GM18858 (cell line): ENCODE results near the gene EGFL8.

Source experiments
- ATAC-seq: cut with Tn5 transposase; IDR thresholded peaks from one replicate; pipeline ENCODE4 v1.9.1; 2021; ENCODE audit not compliant: unreplicated experiment

EGFL8 gene

GRCh38 chr6:32167154-32167760 lies 2.9 kb downstream of the EGFL8 start:
- ATAC-seq = no peak

- no peak for ATAC-seq
Measured at GRCh38 chr6:32167761-32168262, 3.4 kb downstream of the EGFL8 start.

GRCh38 chr6:32168350-32168749 lies 4.0 kb downstream of the EGFL8 start:
- no peak for ATAC-seq

GRCh38 chr6:32168807-32169591 lies 4.6 kb downstream of the EGFL8 start:
- no peak for ATAC-seq

GRCh38 chr6:32170294-32170693 lies 5.9 kb downstream of the EGFL8 start:
- ATAC-seq = no peak

- no peak for ATAC-seq
Measured at GRCh38 chr6:32171234-32171633, 6.8 kb downstream of the EGFL8 start.

GRCh38 chr6:32173051-32173727 lies 8.8 kb downstream of the EGFL8 start:
- no peak for ATAC-seq

GRCh38 chr6:32174416-32174815 lies 10.0 kb downstream of the EGFL8 start:
- no peak for ATAC-seq

- no peak for ATAC-seq
Measured at GRCh38 chr6:32175322-32175710, 10.9 kb downstream of the EGFL8 start.

- ATAC-seq = no peak
Measured at GRCh38 chr6:32175711-32176475, 11.5 kb downstream of the EGFL8 start, which contains the start of gene AGPAT1. TSS of gene AGPAT1 (minus strand) at chr6:32176084. CDS start at chr6:32171496, 4,588 bp downstream.

- no peak for ATAC-seq
Measured at GRCh38 chr6:32176476-32177182, 12.2 kb downstream of the EGFL8 start.

- no peak for ATAC-seq
Measured at GRCh38 chr6:32177183-32177787, 12.9 kb downstream of the EGFL8 start.

GRCh38 chr6:32177788-32178546 lies 13.6 kb downstream of the EGFL8 start, which contains the start of gene RNF5:
TSS of gene RNF5 (plus strand) at chr6:32178405. CDS start at chr6:32178512, 107 bp downstream.
- ATAC-seq = peak; percentile 66

GRCh38 chr6:32178547-32179440 lies 14.4 kb downstream of the EGFL8 start:
- no peak for ATAC-seq

GRCh38 chr6:32179766-32180405 lies 15.5 kb downstream of the EGFL8 start:
- ATAC-seq = no peak

GRCh38 chr6:32181148-32181702 lies 16.8 kb downstream of the EGFL8 start:
- no peak for ATAC-seq

- no peak for ATAC-seq
Measured at GRCh38 chr6:32181915-32182529, 17.6 kb downstream of the EGFL8 start.
